Measurements from ENCODE around the gene TANGO2. TPM values are rescaled to one million over a fixed set of nuclear protein-coding genes. Genes with fewer than 3 reads are reported as not detected.

The TANGO2 gene
- total RNA-seq, 1 donor = 43.8 TPM

- TF ChIP-seq CTCF (IDR thresholded peaks at IDR 0.05; ENCODE audit: extremely low read depth, low read depth, low read length) = no peak
Measured at GRCh38 chr22:20015971-20016733, 4.8 kb upstream of the TANGO2 start.

GRCh38 chr22:20016734-20017621, 3.9 kb upstream of the TANGO2 start, which contains the start of gene ARVCF:
ARVCF (minus strand) TSS chr22:20016823; CDS start chr22:19990794, 26,029 bp downstream.
- peaks cover 10% of the 10 kb centered on the region for H3K79me2 ChIP-seq (ENCODE audit: insufficient read depth, low read length)
- H4K20me1 ChIP-seq (ENCODE audit: insufficient read depth, low read length) = peaks cover 1% of the 10 kb centered on the region
- no peaks in the 10 kb centered on the region for H3K9me3 ChIP-seq (ENCODE audit: low read depth, low read length)
- H3K27ac ChIP-seq (ENCODE audit: low read depth, low read length) = no peak within 1 kb of the TSS
- peak within 1 kb of the TSS; percentile 94 for H3K4me2 ChIP-seq (ENCODE audit: insufficient read depth, low read length)
- TF ChIP-seq CTCF (IDR thresholded peaks at IDR 0.05; ENCODE audit: extremely low read depth, low read depth, low read length) = no peak
- H2AFZ ChIP-seq (ENCODE audit: low read length) = peak within 1 kb of the TSS; percentile 93
- peaks cover 24% of the 10 kb centered on the region for H3K27me3 ChIP-seq (ENCODE audit: insufficient read depth, low read length)
- peaks cover 9% of the 10 kb centered on the region for H3K4me1 ChIP-seq (ENCODE audit: insufficient read depth, low read length)
- peak within 1 kb of the TSS; percentile 77 for H3K4me3 ChIP-seq (ENCODE audit: insufficient read depth, low read length)
- no peaks in the 10 kb centered on the region for H3K36me3 ChIP-seq (ENCODE audit: insufficient read depth, low read length)
- peak; percentile 100 for DNase-seq (ENCODE audit: insufficient read length, low spot score, missing footprints)

More at GRCh38 chr22:20015971-20016733, 4.8 kb upstream of the TANGO2 start:
- Histone ChIP-seq H3K4me2 (ENCODE audit: insufficient read depth, low read length) (peak overlapping the region; percentile 94), H2AFZ (ENCODE audit: low read length) (peak overlapping the region; percentile 62), H4K20me1 (ENCODE audit: insufficient read depth, low read length) (no peaks in the 10 kb centered on the region), H3K9me3 (ENCODE audit: low read depth, low read length) (no peaks in the 10 kb centered on the region), H3K27me3 (ENCODE audit: insufficient read depth, low read length) (peaks cover 24% of the 10 kb centered on the region), H3K4me1 (ENCODE audit: insufficient read depth, low read length) (peaks cover 4% of the 10 kb centered on the region), H3K27ac (ENCODE audit: low read depth, low read length) (no peak overlapping the region), H3K79me2 (ENCODE audit: insufficient read depth, low read length) (peaks cover 2% of the 10 kb centered on the region), H3K36me3 (ENCODE audit: insufficient read depth, low read length) (no peaks in the 10 kb centered on the region), H3K4me3 (ENCODE audit: insufficient read depth, low read length) (peak overlapping the region; percentile 77)
- DNase-seq (ENCODE audit: insufficient read length, low spot score, missing footprints) = peak; percentile 81

DNA sequence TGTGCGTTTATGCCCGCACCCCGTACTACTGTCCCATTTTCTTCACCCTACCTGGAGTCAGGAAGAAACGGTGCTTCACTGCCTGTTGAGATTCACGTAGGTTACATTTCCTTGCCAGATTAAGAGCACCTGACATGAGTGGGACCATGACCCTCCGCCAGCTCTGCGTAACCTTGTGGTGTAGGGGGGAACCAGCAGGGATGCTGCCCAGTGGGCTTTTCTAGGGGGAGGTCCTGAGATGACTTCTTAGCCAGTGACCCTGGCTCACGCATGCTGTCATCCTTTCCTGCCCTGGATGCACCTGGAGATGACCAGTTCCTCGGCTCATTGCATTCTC, 3.3 kb upstream of the TANGO2 start:
- Histone ChIP-seq H3K4me1 (ENCODE audit: insufficient read depth, low read length) (peaks cover 14% of the 10 kb centered on the region), H3K4me2 (ENCODE audit: insufficient read depth, low read length) (no peak overlapping the region), H3K79me2 (ENCODE audit: insufficient read depth, low read length) (peaks cover 16% of the 10 kb centered on the region)

More for the DNA sequence above, 3.3 kb upstream of the TANGO2 start:
- Histone ChIP-seq H3K27ac (ENCODE audit: low read depth, low read length) (no peak overlapping the region), H4K20me1 (ENCODE audit: insufficient read depth, low read length) (peaks cover 7% of the 10 kb centered on the region), H3K9me3 (ENCODE audit: low read depth, low read length) (no peaks in the 10 kb centered on the region), H3K36me3 (ENCODE audit: insufficient read depth, low read length) (no peaks in the 10 kb centered on the region), H3K4me3 (ENCODE audit: insufficient read depth, low read length) (no peak overlapping the region), H2AFZ (ENCODE audit: low read length) (no peak overlapping the region), H3K27me3 (ENCODE audit: insufficient read depth, low read length) (peaks cover 24% of the 10 kb centered on the region)
- no peak for TF ChIP-seq CTCF (IDR thresholded peaks at IDR 0.05; ENCODE audit: extremely low read depth, low read depth, low read length)
- DNase-seq (ENCODE audit: insufficient read length, low spot score, missing footprints) = peak; percentile 45

Data from osteoblast (primary cell).